ENCODE measurements around the gene FSTL3.

Gene FSTL3

GRCh38 chr19:722553-723101 lies 46.4 kb downstream of the FSTL3 start:
- H2AK5ac ChIP-seq (ENCODE audit: low read length) = no peak overlapping the region
- H3K56ac ChIP-seq (ENCODE audit: low read length) = no peak overlapping the region
- H2BK15ac ChIP-seq (replicated peaks; ENCODE audit: low read depth) = no peak overlapping the region
- no peaks in the 10 kb centered on the region for H3K79me1 ChIP-seq (ENCODE audit: low read length)
- DNase-seq = no peak
- no peaks in the 10 kb centered on the region for H3K79me2 ChIP-seq (ENCODE audit: control insufficient read depth, insufficient read depth, low read length)
- H3K4me3 ChIP-seq (ENCODE audit: low read length) = no peak overlapping the region
- H3K18ac ChIP-seq (ENCODE audit: low read length) = no peak overlapping the region
- H2BK120ac ChIP-seq (ENCODE audit: low read depth, low read length) = no peak overlapping the region
- H3K23ac ChIP-seq (ENCODE audit: low read length) = no peak overlapping the region
- no peak overlapping the region for H3K4me2 ChIP-seq (ENCODE audit: low read length)
- no peak overlapping the region for H3K4ac ChIP-seq (ENCODE audit: low read depth, low read length)
- no CpG with 5 or more reads among the region's 17 CpGs for WGBS (ENCODE audit: extremely low coverage, insufficient coverage, low lambda C conversion rate)
- no peaks in the 10 kb centered on the region for H3K4me1 ChIP-seq (ENCODE audit: control insufficient read depth, low read depth, low read length)
- no peak overlapping the region for H3K9ac ChIP-seq (ENCODE audit: low read length)
- H3K27ac ChIP-seq (ENCODE audit: low read depth, low read length) = no peak overlapping the region
- no peak overlapping the region for H4K5ac ChIP-seq (ENCODE audit: low read length)
- H3K27me3 ChIP-seq (ENCODE audit: insufficient read depth, low read length, poor library complexity) = no peaks in the 10 kb centered on the region
- no peak overlapping the region for H2BK5ac ChIP-seq (ENCODE audit: low read length)
- no peaks in the 10 kb centered on the region for H3K36me3 ChIP-seq (ENCODE audit: control insufficient read depth, insufficient read depth, low read length)
- no peak overlapping the region for H4K8ac ChIP-seq (ENCODE audit: low read depth, low read length)

GRCh38 chr19:723247-723646 lies 47.1 kb downstream of the FSTL3 start:
- no CpG with 5 or more reads among the region's 13 CpGs for WGBS (ENCODE audit: extremely low coverage, insufficient coverage, low lambda C conversion rate)
- H3K4ac ChIP-seq (ENCODE audit: low read depth, low read length) = no peak overlapping the region
- H3K23ac ChIP-seq (ENCODE audit: low read length) = no peak overlapping the region

GRCh38 chr19:723714-724113 lies 47.5 kb downstream of the FSTL3 start:
- no peaks in the 10 kb centered on the region for H3K36me3 ChIP-seq (ENCODE audit: control insufficient read depth, insufficient read depth, low read length)
- H3K79me1 ChIP-seq (ENCODE audit: low read length) = no peaks in the 10 kb centered on the region
- H3K27ac ChIP-seq (ENCODE audit: low read depth, low read length) = no peak overlapping the region
- H3K4me2 ChIP-seq (ENCODE audit: low read length) = no peak overlapping the region
- no peak overlapping the region for H3K23ac ChIP-seq (ENCODE audit: low read length)
- no peak overlapping the region for H3K9ac ChIP-seq (ENCODE audit: low read length)
- no peak overlapping the region for H2BK120ac ChIP-seq (ENCODE audit: low read depth, low read length)
- no peak overlapping the region for H4K5ac ChIP-seq (ENCODE audit: low read length)
- no peak overlapping the region for H3K4ac ChIP-seq (ENCODE audit: low read depth, low read length)
- no peak overlapping the region for H3K18ac ChIP-seq (ENCODE audit: low read length)
- H4K8ac ChIP-seq (ENCODE audit: low read depth, low read length) = no peak overlapping the region
- H3K27me3 ChIP-seq (ENCODE audit: insufficient read depth, low read length, poor library complexity) = no peaks in the 10 kb centered on the region
- H3K4me3 ChIP-seq (ENCODE audit: low read length) = no peak overlapping the region
- H3K56ac ChIP-seq (ENCODE audit: low read length) = no peak overlapping the region
- H2BK15ac ChIP-seq (replicated peaks; ENCODE audit: low read depth) = no peak overlapping the region
- no peak for DNase-seq
- WGBS (ENCODE audit: extremely low coverage, insufficient coverage, low lambda C conversion rate) = no CpG with 5 or more reads among the region's 18 CpGs
- H3K4me1 ChIP-seq (ENCODE audit: control insufficient read depth, low read depth, low read length) = no peaks in the 10 kb centered on the region
- no peak overlapping the region for H2AK5ac ChIP-seq (ENCODE audit: low read length)
- no peaks in the 10 kb centered on the region for H3K79me2 ChIP-seq (ENCODE audit: control insufficient read depth, insufficient read depth, low read length)
- no peak overlapping the region for H2BK5ac ChIP-seq (ENCODE audit: low read length)

More at GRCh38 chr19:723247-723646, 47.1 kb downstream of the FSTL3 start:
- H3K36me3 ChIP-seq (ENCODE audit: control insufficient read depth, insufficient read depth, low read length) = no peaks in the 10 kb centered on the region
- H3K9ac ChIP-seq (ENCODE audit: low read length) = no peak overlapping the region
- no peak overlapping the region for H4K5ac ChIP-seq (ENCODE audit: low read length)
- H3K4me2 ChIP-seq (ENCODE audit: low read length) = no peak overlapping the region
- H3K79me1 ChIP-seq (ENCODE audit: low read length) = no peaks in the 10 kb centered on the region
- H2BK15ac ChIP-seq (replicated peaks; ENCODE audit: low read depth) = no peak overlapping the region
- H3K4me1 ChIP-seq (ENCODE audit: control insufficient read depth, low read depth, low read length) = no peaks in the 10 kb centered on the region
- no peaks in the 10 kb centered on the region for H3K27me3 ChIP-seq (ENCODE audit: insufficient read depth, low read length, poor library complexity)
- no peak overlapping the region for H4K8ac ChIP-seq (ENCODE audit: low read depth, low read length)
- H3K79me2 ChIP-seq (ENCODE audit: control insufficient read depth, insufficient read depth, low read length) = no peaks in the 10 kb centered on the region
- H3K27ac ChIP-seq (ENCODE audit: low read depth, low read length) = no peak overlapping the region
- H3K56ac ChIP-seq (ENCODE audit: low read length) = no peak overlapping the region
- H3K4me3 ChIP-seq (ENCODE audit: low read length) = no peak overlapping the region
- H2AK5ac ChIP-seq (ENCODE audit: low read length) = no peak overlapping the region
- no peak overlapping the region for H3K18ac ChIP-seq (ENCODE audit: low read length)
- H2BK120ac ChIP-seq (ENCODE audit: low read depth, low read length) = no peak overlapping the region
- H2BK5ac ChIP-seq (ENCODE audit: low read length) = no peak overlapping the region
- no peak for DNase-seq

- no CpG with 5 or more reads among the region's 13 CpGs for WGBS (ENCODE audit: extremely low coverage, insufficient coverage, low lambda C conversion rate)
- Histone ChIP-seq H3K4ac (ENCODE audit: low read depth, low read length) (no peak overlapping the region), H3K79me1 (ENCODE audit: low read length) (no peaks in the 10 kb centered on the region), H2BK120ac (ENCODE audit: low read depth, low read length) (no peak overlapping the region), H3K9ac (ENCODE audit: low read length) (no peak overlapping the region), H2BK5ac (ENCODE audit: low read length) (no peak overlapping the region), H3K23ac (ENCODE audit: low read length) (no peak overlapping the region), H3K27me3 (ENCODE audit: insufficient read depth, low read length, poor library complexity) (no peaks in the 10 kb centered on the region), H3K4me1 (ENCODE audit: control insufficient read depth, low read depth, low read length) (no peaks in the 10 kb centered on the region), H3K4me2 (ENCODE audit: low read length) (no peak overlapping the region), H3K27ac (ENCODE audit: low read depth, low read length) (no peak overlapping the region), H2AK5ac (ENCODE audit: low read length) (no peak overlapping the region), H4K8ac (ENCODE audit: low read depth, low read length) (no peak overlapping the region), H3K56ac (ENCODE audit: low read length) (no peak overlapping the region), H2BK15ac (replicated peaks; ENCODE audit: low read depth) (no peak overlapping the region), H3K18ac (ENCODE audit: low read length) (no peak overlapping the region), H3K36me3 (ENCODE audit: control insufficient read depth, insufficient read depth, low read length) (no peaks in the 10 kb centered on the region), H3K4me3 (ENCODE audit: low read length) (no peak overlapping the region), H4K5ac (ENCODE audit: low read length) (no peak overlapping the region), H3K79me2 (ENCODE audit: control insufficient read depth, insufficient read depth, low read length) (no peaks in the 10 kb centered on the region)
- DNase-seq = no peak
Measured at GRCh38 chr19:725461-726089, 49.4 kb downstream of the FSTL3 start.

DNA sequence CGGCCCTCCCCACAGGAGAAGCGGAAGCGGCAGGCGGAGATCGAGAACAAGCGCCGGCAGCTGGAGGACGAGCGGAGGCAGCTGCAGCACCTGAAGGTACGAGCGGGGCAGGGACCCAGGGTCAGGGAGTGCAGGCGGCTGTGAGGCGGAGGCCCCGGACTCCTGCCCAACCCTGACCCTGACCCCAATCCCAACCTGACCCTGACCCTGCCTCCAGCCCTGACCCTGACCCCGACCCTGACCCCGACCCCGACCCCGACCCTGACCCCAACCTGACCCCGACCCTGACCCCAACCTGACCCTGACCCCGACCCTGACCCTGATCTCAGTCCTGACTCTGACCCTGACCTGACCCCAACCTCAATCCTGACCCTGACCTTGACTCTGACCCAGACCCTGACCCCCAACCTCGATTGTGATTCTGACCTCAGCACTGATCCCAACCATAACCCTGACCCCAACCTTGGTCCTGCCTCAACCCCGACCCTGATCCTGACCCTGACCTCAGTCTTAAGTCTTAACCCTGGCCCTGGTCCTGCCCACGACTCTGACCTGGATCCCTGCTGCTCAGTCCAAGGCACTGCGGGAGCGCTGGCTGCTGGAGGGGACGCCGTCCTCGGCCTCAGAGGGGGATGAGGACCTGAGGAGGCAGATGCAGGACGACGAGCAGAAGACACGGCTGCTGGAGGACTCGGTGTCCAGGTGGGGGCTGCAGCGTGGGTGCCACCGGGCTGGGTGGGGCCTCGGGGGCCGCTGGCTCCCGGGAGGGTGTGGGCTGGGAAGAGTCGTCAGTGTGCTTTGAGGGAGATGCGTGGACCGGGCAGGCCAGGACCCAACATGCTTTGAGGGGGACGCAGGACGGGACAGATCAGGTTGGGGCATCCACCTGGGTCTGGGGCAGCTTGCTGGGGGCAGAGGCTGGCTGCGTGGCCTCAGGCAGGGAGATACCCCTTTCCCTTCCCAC lies 51.1 kb downstream of the FSTL3 start:
- no peaks in the 10 kb centered on the region for H3K4me1 ChIP-seq (ENCODE audit: control insufficient read depth, low read depth, low read length)
- WGBS (ENCODE audit: extremely low coverage, insufficient coverage, low lambda C conversion rate) = no CpG with 5 or more reads among the region's 43 CpGs
- H3K36me3 ChIP-seq (ENCODE audit: control insufficient read depth, insufficient read depth, low read length) = no peaks in the 10 kb centered on the region
- H3K27ac ChIP-seq (ENCODE audit: low read depth, low read length) = no peak overlapping the region
- no peak overlapping the region for H2AK5ac ChIP-seq (ENCODE audit: low read length)
- no peaks in the 10 kb centered on the region for H3K27me3 ChIP-seq (ENCODE audit: insufficient read depth, low read length, poor library complexity)
- H3K18ac ChIP-seq (ENCODE audit: low read length) = no peak overlapping the region
- no peaks in the 10 kb centered on the region for H3K79me2 ChIP-seq (ENCODE audit: control insufficient read depth, insufficient read depth, low read length)
- no peak overlapping the region for H2BK120ac ChIP-seq (ENCODE audit: low read depth, low read length)
- H3K4me2 ChIP-seq (ENCODE audit: low read length) = no peak overlapping the region
- H2BK5ac ChIP-seq (ENCODE audit: low read length) = no peak overlapping the region
- no peak overlapping the region for H3K4me3 ChIP-seq (ENCODE audit: low read length)
- no peak overlapping the region for H4K5ac ChIP-seq (ENCODE audit: low read length)
- no peak for DNase-seq
- no peak overlapping the region for H4K8ac ChIP-seq (ENCODE audit: low read depth, low read length)
- no peak overlapping the region for H2BK15ac ChIP-seq (replicated peaks; ENCODE audit: low read depth)
- no peak overlapping the region for H3K23ac ChIP-seq (ENCODE audit: low read length)
- no peak overlapping the region for H3K56ac ChIP-seq (ENCODE audit: low read length)
- no peak overlapping the region for H3K9ac ChIP-seq (ENCODE audit: low read length)
- H3K79me1 ChIP-seq (ENCODE audit: low read length) = no peaks in the 10 kb centered on the region
- H3K4ac ChIP-seq (ENCODE audit: low read depth, low read length) = no peak overlapping the region

Data from mesendoderm (in vitro differentiated cells).